OCI-LY1 (cell line): Measurements from ENCODE around the gene GNAI2.

Experiments used
- CTCF ChIP-seq: fragments of 200-600 bp; sonication (generic), shearing (Covaris generic); IDR thresholded peaks from 2 replicates; pipeline ENCODE4 v1.5.1; 2017; ENCODE audit warnings: mild to moderate bottlenecking, antibody characterized with exemption, low read length, moderate library complexity, mixed read lengths
- EZH2 ChIP-seq: fragments of 200-600 bp; sonication (generic), shearing (Covaris generic); IDR thresholded peaks from 2 replicates; pipeline ENCODE4 v1.8.0; 2017; ENCODE audit warnings: borderline replicate concordance, mixed run types, mild to moderate bottlenecking, antibody characterized with exemption, low read length, moderate library complexity, mixed read lengths

GRCh38 chr3:50267280-50267913, 31.4 kb downstream of the GNAI2 start:
- TF ChIP-seq CTCF (no peak), EZH2 (no peak)
